IMR-90 (cell line): ENCODE data around the gene GUCD1. TPM values are rescaled to one million over a fixed set of nuclear protein-coding genes. Genes with fewer than 3 reads are reported as not detected.

ENCODE experiments used
- ATAC-seq: fragments of 200-7000 bp; cut with Tn5 transposase; 2 replicates; pipeline ENCODE4 v1.9.1; 2020; ENCODE audit warnings: low read depth, mild to moderate bottlenecking, moderate library complexity
- BruUV-seq: library from RNA; stranded (reverse); fragments of 400-500 nt; replicated peaks from 2 replicates; lab custom pipeline; 2021; lab: Mats Ljungman, UMichigan
- CTCF ChIA-PET: fragments of 300-600 bp; formaldehyde crosslinking; extraction: SDS; loops from one replicate; lab custom pipeline; 2021; ENCODE audit warnings: antibody characterized with exemption; lab: Yijun Ruan, JAX
- POLR2A ChIA-PET: fragments of 300-600 bp; sonication (Branson Sonifier 250); formaldehyde crosslinking; loops from one replicate; lab custom pipeline; 2022; ENCODE audit warnings: antibody characterized with exemption; ENCODE audit not compliant: unreplicated experiment; lab: Charles Lee
- DNase-seq: peaks from one replicate; pipeline ENCODE4 v3.0.0; 2013
- H2AFZ ChIP-seq: replicated peaks from 2 replicates; pipeline ENCODE3; 2013; ENCODE audit warnings: low read length, mild to moderate bottlenecking; ENCODE audit not compliant: poor library complexity
- H2AK5ac ChIP-seq: 2 replicates; pipeline ENCODE4 v1.6.1; 2013; ENCODE audit warnings: low read depth, low read length, inconsistent platforms
- H2AK9ac ChIP-seq: replicated peaks from 2 replicates; pipeline ENCODE3; 2013; ENCODE audit warnings: mild to moderate bottlenecking, low read depth, low read length, moderate library complexity; ENCODE audit not compliant: poor library complexity
- H2BK120ac ChIP-seq: 2 replicates; pipeline ENCODE4 v1.6.1; 2013; ENCODE audit warnings: low read depth, low read length, inconsistent platforms
- H2BK15ac ChIP-seq: 3 replicates; pipeline ENCODE4 v1.6.1; 2013; ENCODE audit warnings: low read depth, low read length, inconsistent platforms
- H2BK20ac ChIP-seq: 2 replicates; pipeline ENCODE4 v1.6.1; 2013; ENCODE audit warnings: low read depth, mild to moderate bottlenecking, inconsistent platforms, low read length, moderate library complexity
- H2BK5ac ChIP-seq: 2 replicates; pipeline ENCODE4 v1.6.1; 2013; ENCODE audit warnings: mild to moderate bottlenecking, low read depth, low read length, inconsistent platforms; ENCODE audit not compliant: poor library complexity, severe bottlenecking
- H3K14ac ChIP-seq: replicated peaks from 2 replicates; pipeline ENCODE4 v1.6.1; 2013; ENCODE audit warnings: low read depth, low read length, inconsistent platforms
- H3K18ac ChIP-seq: 2 replicates; pipeline ENCODE4 v1.6.1; 2013; ENCODE audit warnings: low read depth, low read length, control low read depth
- H3K23ac ChIP-seq: 2 replicates; pipeline ENCODE4 v1.6.1; 2013; ENCODE audit warnings: low read depth, low read length, inconsistent platforms
- H3K27ac ChIP-seq: 2 replicates; pipeline ENCODE4 v1.5.1; 2013; ENCODE audit warnings: mild to moderate bottlenecking, control low read depth, low read length; ENCODE audit not compliant: insufficient read depth
- H3K27me3 ChIP-seq: 2 replicates; pipeline ENCODE4 v1.6.1; 2013; ENCODE audit warnings: low read length; ENCODE audit not compliant: control insufficient read depth, insufficient read depth
- H3K36me3 ChIP-seq: 2 replicates; pipeline ENCODE4 v1.6.1; 2013; ENCODE audit warnings: low read length, mixed read lengths; ENCODE audit not compliant: control insufficient read depth, insufficient read depth
- H3K4ac ChIP-seq: 2 replicates; pipeline ENCODE4 v1.6.1; 2013; ENCODE audit warnings: low read depth, low read length, inconsistent platforms
- H3K4me1 ChIP-seq: 2 replicates; pipeline ENCODE4 v1.6.1; 2013; ENCODE audit warnings: low read length, mixed read lengths; ENCODE audit not compliant: control insufficient read depth, insufficient read depth
- H3K4me2 ChIP-seq: 2 replicates; pipeline ENCODE4 v1.6.1; 2013; ENCODE audit warnings: low read depth, mild to moderate bottlenecking, control low read depth, low read length, moderate library complexity
- H3K4me3 ChIP-seq: 2 replicates; pipeline ENCODE4 v1.5.1; 2013; ENCODE audit warnings: low read depth, mild to moderate bottlenecking, control low read depth, low read length, moderate library complexity; ENCODE audit not compliant: insufficient read depth
- H3K56ac ChIP-seq: 2 replicates; pipeline ENCODE4 v1.6.1; 2013; ENCODE audit warnings: low read length, inconsistent platforms; ENCODE audit not compliant: insufficient read depth; ENCODE audit errors: extremely low read depth
- H3K79me1 ChIP-seq, 2 experiments: 2 replicates each; pipeline ENCODE4 v1.6.1; 2013; ENCODE audit warnings: low read length in 2 of 2, inconsistent platforms in 1 of 2, low read depth in 1 of 2
- H3K9ac ChIP-seq: 2 replicates; pipeline ENCODE4 v1.6.1; 2013; ENCODE audit warnings: low read depth, low read length, control low read depth
- H3K9me1 ChIP-seq: 2 replicates; pipeline ENCODE4 v1.6.1; 2013; ENCODE audit warnings: low read length, inconsistent platforms; ENCODE audit not compliant: insufficient read depth
- H3K9me3 ChIP-seq: 2 replicates; pipeline ENCODE4 v1.6.1; 2013; ENCODE audit warnings: low read length; ENCODE audit not compliant: control insufficient read depth, insufficient read depth
- H4K20me1 ChIP-seq: 2 replicates; pipeline ENCODE4 v1.6.1; 2013; ENCODE audit warnings: low read length, inconsistent platforms; ENCODE audit not compliant: insufficient read depth
- H4K5ac ChIP-seq: 2 replicates; pipeline ENCODE4 v1.6.1; 2013; ENCODE audit warnings: mild to moderate bottlenecking, low read depth, low read length, control low read depth
- H4K8ac ChIP-seq, 2 experiments: 2 replicates each; pipeline ENCODE4 v1.6.1; 2013; ENCODE audit warnings: low read depth in 2 of 2, low read length in 2 of 2, control low read depth in 1 of 2, inconsistent platforms in 1 of 2
- H4K91ac ChIP-seq: 2 replicates; pipeline ENCODE4 v1.6.1; 2013; ENCODE audit warnings: low read depth, low read length, inconsistent platforms; ENCODE audit not compliant: insufficient read depth
- MAFK ChIP-seq: IDR thresholded peaks from 2 replicates; pipeline ENCODE4 v1.6.1; 2012; ENCODE audit warnings: low read depth, low read length, improper control_type of control experiment
- MAZ ChIP-seq: IDR thresholded peaks from 2 replicates; pipeline ENCODE4 v1.6.1; 2012; ENCODE audit warnings: low read depth, mild to moderate bottlenecking, low read length, improper control_type of control experiment, moderate library complexity, borderline replicate concordance
- POLR2A ChIP-seq: IDR thresholded peaks from 2 replicates; pipeline ENCODE4 v1.6.1; 2012; ENCODE audit warnings: mild to moderate bottlenecking, low read depth, low read length
- RFX5 ChIP-seq: IDR thresholded peaks from 2 replicates; pipeline ENCODE4 v1.8.0; 2012; ENCODE audit warnings: low read depth, mild to moderate bottlenecking, low read length, moderate library complexity
- WGBS, 2 experiments: methylation state at CpG; one replicate each; pipeline versions ENCODE4 v1.1.5 to v1.1.7; 2013; ENCODE audit warnings: missing lambda C conversion rate in 2 of 2; ENCODE audit not compliant: insufficient read length in 1 of 2; ENCODE audit errors: extremely low coverage in 2 of 2; 5-methylcytosine and 5-hydroxymethylcytosine counted together
- dilution Hi-C: fragments of 300-500 bp; cut with HindIII; formaldehyde crosslinking; loops from one replicate; pipeline ENCODE4 v1.14.3; 2018; ENCODE audit warnings: low sequenced_read_pairs; ENCODE audit not compliant: unreplicated experiment
- in situ Hi-C: fragments of 300-500 bp; cut with MboI; formaldehyde crosslinking; loops from 3 replicates; pipeline ENCODE4 v1.14.3; 2019; ENCODE audit warnings: low sequenced_read_pairs, inconsistent platforms, mixed read lengths
- intact Hi-C: fragments of 100-400 bp; cut with micrococcal nuclease; formaldehyde crosslinking; loops from 2 replicates; pipeline ENCODE4 v1.10.0; 2022
- polyA plus RNA-seq, 3 experiments: library from polyadenylated mRNA; depleted of rRNA; stranded (reverse); fragments of >200 nt; gene quantifications; 2 replicates each; pipeline ENCODE4 v1.2.3, GENCODE V29; 2012; ENCODE audit warnings: low replicate concordance in 1 of 3
- total RNA-seq: library from RNA; depleted of rRNA; stranded (reverse); fragments of >200 nt; gene quantifications from 2 replicates; pipeline ENCODE4 v1.2.3, GENCODE V29; 2012

The GUCD1 gene
- total and polyA plus RNA-seq, 2 of the 4 experiments (the other 2 are of a cell fraction), result 97.6 to 143 TPM

- no peak overlapping the region for H3K14ac ChIP-seq
- no peak overlapping the region for H3K4ac ChIP-seq
- H2BK20ac ChIP-seq, result no peak overlapping the region
- no peak overlapping the region for H3K56ac ChIP-seq
- H2BK120ac ChIP-seq, result no peak overlapping the region
- no peak overlapping the region for H3K9ac ChIP-seq
- no peaks in the 10 kb centered on the region for H3K4me1 ChIP-seq
- H3K36me3 ChIP-seq, result peaks cover 5% of the 10 kb centered on the region; the same call in 1 of the 2 replicates
- no CpG with 5 or more reads among the region's 4 CpGs for WGBS, 2 experiments
- H2AK9ac ChIP-seq, result no peak overlapping the region
- dilution Hi-C loops (no loop called here), in situ Hi-C loops (no loop called here), intact Hi-C loops (no loop called here)
- no TSS peak for BruUV-seq
- no peak overlapping the region for H3K4me2 ChIP-seq
- H2BK5ac ChIP-seq, result no peak overlapping the region
- peaks cover 9% of the 10 kb centered on the region for H3K27me3 ChIP-seq
- H3K27ac ChIP-seq, result no peak overlapping the region
- no peaks in the 10 kb centered on the region for H4K20me1 ChIP-seq
- H3K23ac ChIP-seq, result no peak overlapping the region
- H3K9me1 ChIP-seq, result peaks cover under 1% of the 10 kb centered on the region; the same call in 1 of the 2 replicates
- POLR2A ChIA-PET, result no interaction called here
- no peak overlapping the region for H4K8ac ChIP-seq
- TF ChIP-seq POLR2A (no peak), MAFK (no peak), MAZ (no peak), RFX5 (no peak)
- H2AK5ac ChIP-seq, result no peak overlapping the region
- no peak for ATAC-seq
- CTCF ChIA-PET, result no interaction called here
- no peak for DNase-seq
- H4K91ac ChIP-seq, result no peak overlapping the region
- no peaks in the 10 kb centered on the region for H3K79me1 ChIP-seq
- no peak overlapping the region for H2AFZ ChIP-seq
- no peak overlapping the region for H3K4me3 ChIP-seq
- H2BK15ac ChIP-seq, result no peak overlapping the region
- no peaks in the 10 kb centered on the region for H3K9me3 ChIP-seq
- no peak overlapping the region for H4K5ac ChIP-seq
- no peak overlapping the region for H3K18ac ChIP-seq
These were observed 19.6 kb downstream of the GUCD1 start for GRCh38 chr22:24535348-24535747.
